ENCODE results near the gene TRMT2A. TPM values are rescaled to one million over a fixed set of nuclear protein-coding genes. Genes with fewer than 3 reads are reported as not detected.

TRMT2A gene
- total RNA-seq, 1 experiment from 2014 or later = 50.4 TPM

DNA sequence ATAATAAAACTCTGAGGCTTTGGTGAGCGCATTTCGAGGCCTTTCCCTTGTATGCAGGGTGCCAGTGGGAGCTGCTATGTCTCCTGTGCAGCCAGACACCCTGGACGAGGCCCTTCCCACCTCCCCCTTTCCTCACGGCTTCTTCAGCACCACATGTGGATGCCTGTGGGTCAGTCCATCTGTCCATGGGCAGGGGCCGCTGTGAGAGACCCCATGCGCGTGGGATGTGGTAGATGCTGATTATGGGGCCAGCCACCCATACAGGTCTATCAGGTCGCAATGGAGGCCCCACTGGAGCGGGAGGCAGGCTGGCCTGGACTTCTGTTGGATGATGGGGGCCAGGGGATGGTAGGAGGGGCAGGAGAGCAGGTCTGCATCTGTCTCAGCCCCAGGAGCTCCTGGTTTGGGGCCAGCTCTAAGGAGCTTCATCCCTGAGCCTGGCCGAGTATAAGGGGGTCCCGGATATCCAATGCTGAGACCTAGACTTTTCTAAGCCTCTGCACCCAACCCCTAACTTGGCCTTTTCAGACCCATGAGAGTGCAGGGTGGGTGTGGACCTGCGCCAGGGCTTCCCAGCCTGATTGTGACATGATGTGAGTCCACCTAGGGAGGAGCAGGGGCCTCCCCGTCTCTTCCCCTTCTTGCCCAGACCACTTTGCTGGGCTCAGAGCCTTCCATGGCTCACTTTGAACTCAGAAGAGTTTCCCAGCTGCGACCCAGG lies 51.0 kb downstream of the TRMT2A start:
- no peak for DNase-seq (ENCODE audit: low read depth)

DNA sequence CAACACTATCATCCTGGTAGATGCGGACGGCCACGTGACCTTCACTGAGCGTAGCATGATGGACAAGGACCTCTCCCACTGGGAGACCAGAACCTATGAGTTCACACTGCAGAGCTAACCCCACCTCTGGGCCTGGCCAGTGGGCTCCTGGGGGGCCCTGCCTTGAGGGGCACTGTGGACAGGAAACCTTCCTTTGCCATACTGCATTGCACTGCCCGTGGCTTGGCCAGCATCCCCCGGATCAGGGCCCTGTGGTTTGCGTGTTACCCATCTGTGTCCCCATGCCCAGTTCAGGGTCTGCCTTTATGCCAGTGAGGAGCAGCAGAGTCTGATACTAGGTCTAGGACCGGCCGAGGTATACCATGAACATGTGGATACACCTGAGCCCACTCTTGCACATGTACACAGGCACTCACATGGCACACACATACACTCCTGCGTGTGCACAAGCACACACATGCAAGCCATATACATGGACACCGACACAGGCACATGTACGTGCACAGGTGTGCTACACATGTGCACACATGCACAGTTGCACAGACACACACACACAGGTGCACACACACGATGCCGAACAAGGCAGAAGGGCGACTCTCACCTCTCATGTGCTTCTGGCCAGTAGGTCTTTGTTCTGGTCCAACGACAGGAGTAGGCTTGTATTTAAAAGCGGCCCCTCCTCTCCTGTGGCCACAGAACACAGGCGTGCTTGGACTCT lies 52.3 kb downstream of the TRMT2A start:
- DNase-seq (ENCODE audit: low read depth) = no peak

DNA sequence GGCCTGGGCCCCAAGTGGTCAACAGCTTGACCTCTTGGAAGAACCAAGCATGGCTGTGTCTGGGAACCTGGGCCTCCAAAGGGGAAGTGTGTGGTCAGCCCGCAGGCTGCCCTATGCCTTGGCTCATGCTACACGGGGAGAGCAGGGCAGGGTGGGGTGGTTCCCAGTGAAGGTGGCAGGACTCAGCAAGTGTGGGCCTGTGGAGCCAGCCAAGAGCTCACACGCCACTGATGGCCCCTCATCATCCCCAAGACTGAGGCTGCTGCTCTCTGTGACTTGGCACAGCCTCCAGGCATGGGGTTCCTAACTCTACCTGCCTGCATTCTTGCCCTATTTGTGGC lies 52.9 kb downstream of the TRMT2A start:
- DNase-seq (ENCODE audit: low read depth) = no peak

DNA sequence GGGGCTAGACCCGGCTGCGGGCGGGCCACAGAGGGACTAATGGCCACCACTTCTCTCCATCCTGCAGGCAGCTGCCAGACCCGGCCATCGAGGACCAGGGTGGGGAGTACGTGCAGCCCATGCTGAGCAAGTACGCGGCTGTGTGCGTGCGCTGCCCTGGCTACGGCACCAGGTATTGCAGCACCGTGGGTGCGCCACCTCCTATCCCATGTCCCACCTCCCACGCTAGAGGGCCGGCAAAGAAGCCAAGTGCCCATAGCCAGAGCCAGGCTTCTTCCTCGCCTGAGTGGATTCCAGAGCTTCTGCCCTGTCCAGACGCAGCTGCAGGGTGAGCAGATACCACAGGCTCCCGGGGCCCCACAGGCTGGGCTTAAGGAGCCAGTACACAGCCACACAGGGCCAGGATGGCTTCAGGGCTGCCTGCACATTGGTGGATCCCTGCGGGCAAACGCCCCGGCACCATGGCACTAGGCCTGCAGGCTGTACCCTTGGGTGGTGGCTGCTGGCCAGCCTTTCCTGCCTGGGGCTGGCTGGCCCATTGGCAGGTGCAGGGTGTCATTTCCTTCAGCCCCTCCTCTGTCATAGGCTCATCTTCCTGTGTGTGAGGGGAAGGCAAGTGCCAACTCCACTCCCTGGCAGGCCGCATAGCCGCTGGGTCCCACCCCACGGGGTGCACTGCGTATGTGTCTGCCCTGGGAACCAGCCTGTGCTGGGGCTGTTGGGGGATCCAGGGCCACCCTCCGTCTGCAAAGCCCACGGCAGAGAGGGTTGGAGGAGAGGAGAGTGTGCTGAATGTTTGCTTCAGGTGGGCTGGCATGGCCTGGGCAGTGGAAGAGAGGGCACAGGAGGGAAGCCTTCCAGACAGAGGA lies 53.5 kb downstream of the TRMT2A start:
- DNase-seq (ENCODE audit: low read depth) = no peak

DNA sequence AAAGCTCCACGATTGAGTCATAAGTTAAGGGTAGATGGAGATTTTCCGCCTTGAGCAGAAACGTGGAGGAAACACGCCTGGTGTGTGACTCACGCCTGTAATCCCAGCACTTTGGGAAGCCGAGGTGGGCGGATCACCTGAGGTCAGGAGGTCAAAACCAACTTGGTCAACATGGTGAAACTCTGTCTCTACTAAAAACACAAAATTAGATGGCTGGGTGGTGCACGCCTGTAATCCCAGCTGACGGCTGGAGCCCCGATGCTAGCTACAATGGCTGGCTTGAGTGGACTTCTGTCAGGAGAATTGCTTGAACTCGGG lies 54.3 kb downstream of the TRMT2A start:
- DNase-seq (ENCODE audit: low read depth) = peak; percentile 77

DNA sequence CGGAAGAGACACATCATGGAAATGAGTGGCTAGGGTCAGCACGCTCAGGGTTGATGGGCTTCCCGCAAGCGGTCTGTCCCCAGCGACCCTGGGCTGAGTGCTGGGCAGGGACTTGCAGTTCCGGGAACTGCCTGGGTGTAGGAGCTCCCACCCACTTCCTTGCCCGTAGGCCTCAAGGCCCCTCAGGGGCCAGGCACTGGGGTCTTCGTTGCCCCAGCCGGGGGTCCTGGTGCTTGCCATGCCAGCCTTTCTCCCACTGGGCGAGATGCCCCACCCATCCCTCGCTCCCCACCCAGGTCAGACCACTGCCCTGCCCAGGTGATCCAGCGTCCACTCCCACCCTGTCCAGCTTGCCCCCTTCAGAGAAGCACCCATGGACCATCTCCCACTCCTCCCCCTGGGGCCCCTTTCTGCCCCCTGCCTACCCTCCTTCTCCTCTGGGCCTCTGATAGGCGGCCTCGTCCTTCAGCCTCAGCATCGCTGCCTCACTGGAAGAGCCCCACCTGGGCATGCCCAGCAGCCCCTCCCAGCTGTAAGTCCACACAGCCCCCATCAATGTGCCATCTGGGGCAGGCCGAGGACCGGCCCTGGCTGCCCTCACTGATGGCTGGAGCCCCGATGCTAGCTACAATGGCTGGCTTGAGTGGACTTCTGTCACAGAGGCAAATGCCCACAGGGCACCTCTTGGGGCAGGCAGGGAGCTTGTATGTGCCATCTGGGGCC lies 54.8 kb downstream of the TRMT2A start:
- no peak for DNase-seq (ENCODE audit: low read depth)

Other genes with a start within 250 kb of the TRMT2A start
- 290 and 350 TPM in 2 replicates for gene COMT, start 175.5 kb downstream of the TRMT2A start, total RNA-seq (2014; rRNA removed)
- gene TXNRD2, start 175.4 kb downstream of the TRMT2A start, total RNA-seq (2014; rRNA removed) = 39.5 TPM in 2 replicates
- 4.5 and 6.4 TPM in 2 replicates for gene ARVCF, start 100.4 kb downstream of the TRMT2A start, total RNA-seq (2014; rRNA removed)
- gene TANGO2, start 96.1 kb downstream of the TRMT2A start, total RNA-seq (2014; rRNA removed) = 24.0 and 30.8 TPM in 2 replicates
- gene DGCR8, start 37.0 kb downstream of the TRMT2A start, total RNA-seq (2014; rRNA removed) = 29.4 and 30.9 TPM in 2 replicates
- 843 and 851 TPM in 2 replicates for gene RANBP1, start 1.1 kb downstream of the TRMT2A start, total RNA-seq (2014; rRNA removed)
- 14.8 and 19.6 TPM in 2 replicates for gene ZDHHC8, start 14.6 kb upstream of the TRMT2A start, total RNA-seq (2014; rRNA removed)
- gene CCDC188, start 33.8 kb upstream of the TRMT2A start, total RNA-seq (2014; rRNA removed) = 1.8 and 2.7 TPM in 2 replicates
- 0.63 TPM in 1 of 2 replicates, not detected in the other for gene RTN4R, start 151.1 kb upstream of the TRMT2A start, total RNA-seq (2014; rRNA removed)
- gene DGCR6L, start 202.8 kb upstream of the TRMT2A start, total RNA-seq (2014; rRNA removed) = 78.0 and 82.5 TPM in 2 replicates